NCI-H2107 treated with DMSO at 0.1 percent for 48 hours (cell line): ENCODE results near the gene ELAVL2.

Source experiments
- DNase-seq: peaks from one replicate; lab custom pipeline; 2025; ENCODE audit not compliant: unreplicated experiment; lab: John Stamatoyannopoulos, UW

ELAVL2 gene

GRCh38 chr9:23822261-23823169 lies 3.5 kb downstream of the ELAVL2 start:
- DNase-seq, result no peak

- DNase-seq, result no peak
These were observed 4.5 kb downstream of the ELAVL2 start for GRCh38 chr9:23821375-23822181.

DNA sequence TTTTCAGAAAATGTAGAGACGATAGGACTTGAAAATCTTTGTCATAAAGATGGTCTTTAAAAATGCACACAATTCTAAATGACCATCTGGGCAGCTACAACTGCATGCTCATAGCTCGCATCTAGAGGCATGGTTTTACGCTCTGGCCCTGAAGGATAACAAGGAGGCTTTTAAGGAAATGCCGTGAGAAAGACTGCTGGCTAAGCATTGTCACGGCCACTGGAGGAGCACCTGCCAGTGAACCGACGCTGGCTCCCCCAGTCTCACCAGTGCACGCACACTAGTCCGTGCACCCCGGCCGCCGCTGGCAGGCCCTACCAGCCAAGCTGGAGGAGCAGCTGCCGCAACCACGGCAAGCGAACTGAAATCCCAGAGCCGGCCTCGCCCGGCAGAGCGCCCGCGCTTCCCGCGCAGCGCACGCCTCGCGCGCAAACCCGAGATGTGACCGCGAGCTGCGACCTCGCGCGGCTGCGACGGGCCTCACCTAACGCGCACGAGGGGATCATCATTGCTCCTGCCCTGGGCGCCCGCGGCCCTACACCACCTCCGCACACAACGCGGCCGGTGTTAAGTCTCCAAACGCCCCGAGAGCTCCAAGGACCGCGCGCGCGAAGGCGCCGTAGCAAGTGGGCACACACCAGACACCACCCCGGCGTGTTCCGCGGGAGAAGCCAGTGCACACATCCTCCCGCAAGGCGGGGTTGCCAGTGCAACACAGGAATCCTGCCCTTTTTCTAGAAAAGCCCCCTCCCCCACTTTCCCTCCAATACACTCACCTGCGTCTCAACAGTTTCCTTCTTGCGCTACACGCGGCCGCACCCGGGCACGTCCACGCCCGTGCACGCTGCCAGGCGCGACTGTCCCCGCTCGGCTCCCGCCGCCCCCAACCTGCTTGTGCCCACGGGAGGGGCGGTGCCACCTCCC lies 5.3 kb downstream of the ELAVL2 start:
- no peak for DNase-seq

- no peak for DNase-seq
These were observed 6.6 kb downstream of the ELAVL2 start for GRCh38 chr9:23819403-23819802.

DNA sequence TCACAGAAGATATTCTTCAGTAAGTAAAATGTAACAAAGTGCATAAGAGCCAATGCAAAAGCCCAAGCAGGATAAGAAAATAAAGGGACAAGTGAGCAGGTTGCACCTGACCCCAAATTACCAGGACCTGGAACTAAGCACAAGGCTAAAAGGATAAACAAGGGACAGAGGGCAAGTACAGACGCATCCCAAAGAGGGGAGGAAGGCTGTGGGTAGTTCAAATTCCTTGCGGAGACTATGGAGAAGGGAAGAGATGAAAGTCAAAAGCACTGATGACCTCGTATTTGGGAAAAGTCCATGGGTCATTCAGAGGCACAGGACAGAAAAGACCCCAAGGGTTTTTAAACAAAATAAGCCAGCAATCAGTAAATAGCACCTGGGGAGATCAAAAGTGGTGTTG lies 11.8 kb downstream of the ELAVL2 start:
- no peak for DNase-seq

- no peak for DNase-seq
These were observed 13.4 kb downstream of the ELAVL2 start for GRCh38 chr9:23812673-23813072.

- DNase-seq, result no peak
These were observed 14.4 kb downstream of the ELAVL2 start for GRCh38 chr9:23811633-23812032.

DNA sequence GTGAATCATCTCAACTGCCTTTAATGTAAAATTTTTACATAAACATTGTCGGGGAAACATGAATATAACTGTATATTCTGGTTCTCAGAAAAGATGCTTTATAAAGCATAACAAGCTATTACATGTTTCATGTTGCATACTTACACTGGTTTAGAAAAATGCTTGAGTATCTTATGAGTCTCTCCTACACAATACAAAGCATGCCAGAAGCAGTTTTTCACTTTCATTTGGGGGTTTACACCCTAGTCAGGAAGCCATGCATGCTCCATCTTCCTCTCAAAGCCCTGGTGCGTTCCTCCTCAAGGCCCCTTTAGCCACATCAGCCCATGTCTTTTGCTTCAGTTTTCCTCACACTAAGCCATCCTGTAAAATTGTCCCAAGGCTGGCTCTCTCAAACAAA lies 22.8 kb downstream of the ELAVL2 start:
- no peak for DNase-seq

DNA sequence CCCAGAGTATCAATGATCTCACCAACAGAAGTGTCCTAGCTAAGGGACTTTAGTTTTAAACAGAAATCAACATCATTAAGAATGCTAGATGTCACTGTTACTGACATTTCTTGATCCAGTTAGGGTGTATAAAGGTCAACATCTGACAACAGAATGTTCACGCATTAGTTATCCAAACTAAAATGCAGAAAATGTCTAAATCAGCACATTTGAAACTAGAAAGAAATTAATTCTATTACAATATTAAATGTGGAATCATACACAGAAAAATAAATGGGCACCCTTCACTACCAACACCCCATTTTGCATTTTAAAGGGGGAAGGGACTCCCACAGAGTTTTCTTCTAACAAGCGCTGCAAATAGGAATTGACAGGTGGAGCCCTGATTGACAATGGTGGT lies 24.5 kb downstream of the ELAVL2 start:
- DNase-seq, result no peak

DNA sequence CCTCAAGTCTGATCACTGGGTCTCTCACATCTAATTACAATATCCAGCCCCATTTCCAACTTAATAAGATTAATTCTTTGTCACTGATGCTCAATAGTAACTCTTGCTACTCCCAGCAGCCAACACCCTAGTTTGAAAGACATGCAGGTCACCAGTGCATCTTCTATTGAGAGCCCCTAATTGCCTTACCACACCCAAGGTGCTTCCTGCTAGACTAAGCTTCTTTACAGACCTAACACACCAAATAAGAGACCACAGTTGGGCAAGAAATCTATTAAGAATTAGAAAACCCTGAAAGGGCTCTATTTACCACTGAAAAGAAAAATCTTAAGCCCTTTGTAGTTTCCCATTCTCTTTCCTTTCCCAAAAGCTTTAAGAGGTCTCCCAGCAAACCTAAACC lies 26.5 kb downstream of the ELAVL2 start:
- DNase-seq, result no peak

GRCh38 chr9:23798325-23798724 lies 27.7 kb downstream of the ELAVL2 start:
- no peak for DNase-seq

- DNase-seq, result no peak
These were observed 29.8 kb downstream of the ELAVL2 start for GRCh38 chr9:23796209-23796608.

- no peak for DNase-seq
These were observed 35.4 kb downstream of the ELAVL2 start for GRCh38 chr9:23790351-23791260.

GRCh38 chr9:23789529-23790254 lies 36.3 kb downstream of the ELAVL2 start:
- no peak for DNase-seq

DNA sequence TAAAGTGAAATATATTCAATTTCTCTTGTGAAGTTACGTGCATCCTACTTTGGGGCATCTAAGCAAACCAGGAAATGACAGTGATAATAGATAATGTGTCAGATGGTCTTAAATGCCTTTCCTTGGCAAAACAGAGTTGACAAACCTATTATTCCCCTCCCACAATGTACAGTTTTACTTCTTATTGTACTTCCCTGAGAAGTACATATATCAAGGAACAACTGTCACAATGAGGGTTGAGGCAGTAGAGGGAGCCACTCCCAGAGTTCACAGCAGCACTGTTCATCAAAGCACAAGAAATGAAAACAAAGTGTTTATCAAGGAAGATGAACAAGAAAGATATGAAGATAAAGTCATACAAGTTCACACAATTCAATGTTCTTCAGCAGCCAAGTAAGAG lies 41.1 kb downstream of the ELAVL2 start:
- DNase-seq, result no peak

- no peak for DNase-seq
These were observed 42.5 kb downstream of the ELAVL2 start for GRCh38 chr9:23783509-23783908.

- no peak for DNase-seq
These were observed 46.8 kb downstream of the ELAVL2 start for GRCh38 chr9:23779220-23779619.

DNA sequence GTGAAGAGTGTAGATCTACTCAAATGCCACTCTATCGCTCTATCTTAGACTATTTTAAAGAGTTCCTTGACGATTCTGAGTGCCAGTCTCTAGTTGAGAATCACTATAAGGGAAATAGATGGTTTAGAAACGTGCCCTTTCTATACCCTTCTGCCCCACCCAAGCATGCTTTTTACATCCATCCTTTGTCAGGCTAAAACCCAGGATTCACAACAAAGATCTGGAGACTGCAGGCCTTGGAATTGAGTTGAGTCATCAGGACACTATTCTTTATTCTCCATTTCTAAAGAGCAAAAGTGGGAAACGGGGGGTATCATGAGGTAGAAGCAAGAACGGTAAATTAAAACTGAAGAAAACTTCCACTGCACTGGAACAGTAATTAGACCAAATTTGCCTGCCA lies 48.7 kb downstream of the ELAVL2 start:
- no peak for DNase-seq

GRCh38 chr9:23775549-23775948 lies 50.5 kb downstream of the ELAVL2 start:
- no peak for DNase-seq
